Endothelial cell of umbilical vein (primary cell): Measurements from ENCODE around the gene SEPTIN10.

Experiments used
- EZH2 ChIP-seq: IDR thresholded peaks from 2 replicates; pipeline ENCODE4 v1.6.1; 2012; ENCODE audit warnings: borderline replicate concordance, low read depth, mild to moderate bottlenecking, moderate library complexity, low read length, inconsistent platforms; ENCODE audit not compliant: severe bottlenecking
- FOS ChIP-seq: IDR thresholded peaks from 2 replicates; pipeline ENCODE4 v1.6.1; 2011; ENCODE audit warnings: mild to moderate bottlenecking, low read length, moderate library complexity, borderline replicate concordance; ENCODE audit not compliant: insufficient read depth
- GATA2 ChIP-seq: IDR thresholded peaks from 2 replicates; pipeline ENCODE4 v1.7.0; 2011; ENCODE audit warnings: low read depth, mild to moderate bottlenecking, moderate library complexity, mixed read lengths, low read length; ENCODE audit not compliant: insufficient read length, insufficient read depth
- JUN ChIP-seq: IDR thresholded peaks from 2 replicates; pipeline ENCODE4 v1.6.1; 2011; ENCODE audit warnings: borderline replicate concordance, low read depth; ENCODE audit not compliant: insufficient read length, insufficient read depth
- MYC ChIP-seq: IDR thresholded peaks from one replicate; pipeline ENCODE4 v1.6.1; 2011; ENCODE audit warnings: mild to moderate bottlenecking, low read depth, low read length
- POLR2A ChIP-seq: IDR thresholded peaks from 2 replicates; pipeline ENCODE4 v1.6.1; 2012; ENCODE audit warnings: low read depth, mild to moderate bottlenecking, control low read depth, low read length
- POLR2AphosphoS5 ChIP-seq: IDR thresholded peaks from 2 replicates; pipeline ENCODE4 v1.6.1; 2012; ENCODE audit warnings: low read depth, mild to moderate bottlenecking, control low read depth, low read length, moderate library complexity; ENCODE audit not compliant: insufficient read depth
- TF ChIP-seq, protein P1 (sequence below), 2 donors: IDR thresholded peaks; 1 replicate in 1 of 2; 2 replicates in 1 of 2; pipeline ENCODE4 v1.5.1; 2011; ENCODE audit warnings: low read length in 2 of 2, mild to moderate bottlenecking in 2 of 2, moderate library complexity in 2 of 2, control low read depth in 1 of 2, inconsistent platforms in 1 of 2, low read depth in 1 of 2; ENCODE audit not compliant: insufficient read depth in 1 of 2; ENCODE audit errors: extremely low read depth in 1 of 2
- TF ChIP-seq, protein P2 (sequence below): IDR thresholded peaks from 2 replicates; pipeline ENCODE4 v1.6.1; 2011; ENCODE audit not compliant: insufficient read depth, insufficient read length

DNA sequence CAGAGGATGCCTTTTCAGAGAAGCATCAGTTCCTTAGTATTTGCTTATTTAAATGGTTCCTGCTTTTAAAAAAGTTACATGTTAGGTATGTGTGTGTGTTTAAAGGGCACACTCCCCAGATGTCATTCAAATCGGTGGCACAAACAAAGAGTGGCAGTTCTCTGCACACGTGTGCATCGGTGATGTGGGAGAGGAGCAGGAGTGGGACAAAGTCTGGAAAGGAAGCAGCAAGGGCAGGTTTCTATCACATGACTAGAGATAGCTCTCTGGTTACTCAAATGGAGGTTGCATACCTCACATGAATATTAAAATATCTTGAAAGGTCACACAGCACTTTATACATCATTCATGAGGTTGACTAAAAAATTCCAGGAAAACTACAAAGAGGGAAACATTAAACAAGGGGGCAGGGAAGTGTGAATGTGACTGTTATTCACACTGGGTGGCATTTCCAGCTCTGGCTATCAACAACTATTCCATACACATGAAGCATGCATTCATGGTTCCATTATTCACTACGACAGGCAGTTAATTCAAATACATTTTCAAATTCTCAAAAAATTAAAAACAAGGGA, 64.7 kb downstream of the SEPTIN10 start:
- TF ChIP-seq EZH2 (no peak), POLR2A (no peak), POLR2AphosphoS5 (no peak), MYC (no peak), FOS (no peak), JUN (no peak), GATA2 (no peak)
- TF ChIP-seq, protein P1, sequence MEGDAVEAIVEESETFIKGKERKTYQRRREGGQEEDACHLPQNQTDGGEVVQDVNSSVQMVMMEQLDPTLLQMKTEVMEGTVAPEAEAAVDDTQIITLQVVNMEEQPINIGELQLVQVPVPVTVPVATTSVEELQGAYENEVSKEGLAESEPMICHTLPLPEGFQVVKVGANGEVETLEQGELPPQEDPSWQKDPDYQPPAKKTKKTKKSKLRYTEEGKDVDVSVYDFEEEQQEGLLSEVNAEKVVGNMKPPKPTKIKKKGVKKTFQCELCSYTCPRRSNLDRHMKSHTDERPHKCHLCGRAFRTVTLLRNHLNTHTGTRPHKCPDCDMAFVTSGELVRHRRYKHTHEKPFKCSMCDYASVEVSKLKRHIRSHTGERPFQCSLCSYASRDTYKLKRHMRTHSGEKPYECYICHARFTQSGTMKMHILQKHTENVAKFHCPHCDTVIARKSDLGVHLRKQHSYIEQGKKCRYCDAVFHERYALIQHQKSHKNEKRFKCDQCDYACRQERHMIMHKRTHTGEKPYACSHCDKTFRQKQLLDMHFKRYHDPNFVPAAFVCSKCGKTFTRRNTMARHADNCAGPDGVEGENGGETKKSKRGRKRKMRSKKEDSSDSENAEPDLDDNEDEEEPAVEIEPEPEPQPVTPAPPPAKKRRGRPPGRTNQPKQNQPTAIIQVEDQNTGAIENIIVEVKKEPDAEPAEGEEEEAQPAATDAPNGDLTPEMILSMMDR (IDR thresholded peaks at IDR 0.05; ENCODE audit: extremely low read depth in 1 of 2, insufficient read depth in 1 of 2, low read depth in 1 of 2, low read length in 2 of 2), result no peak
- TF ChIP-seq, protein P2, sequence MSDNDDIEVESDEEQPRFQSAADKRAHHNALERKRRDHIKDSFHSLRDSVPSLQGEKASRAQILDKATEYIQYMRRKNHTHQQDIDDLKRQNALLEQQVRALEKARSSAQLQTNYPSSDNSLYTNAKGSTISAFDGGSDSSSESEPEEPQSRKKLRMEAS, result no peak
